ENCODE results near the gene CPNE6.

CPNE6 gene

GRCh38 chr14:24051789-24052655 lies 19.3 kb upstream of the CPNE6 start, which contains the start of gene CARMIL3:
TSS of gene CARMIL3 (plus strand) at chr14:24052009. CDS start at chr14:24052154, 145 bp downstream.
- Histone ChIP-seq H2AK5ac (ENCODE audit: low read depth, low read length) (peak within 1 kb of the TSS; percentile 81), H3K4ac (ENCODE audit: low read length) (no peak within 1 kb of the TSS), H3K4me1 (ENCODE audit: control insufficient read depth in 2 of 2, insufficient read depth in 1 of 2, low read depth in 1 of 2, low read length in 2 of 2) (peaks cover 5 to 7% of the 10 kb centered on the region in 2 donors), H3K23ac (ENCODE audit: low read depth, low read length, poor library complexity) (peak within 1 kb of the TSS; percentile 34), H4K8ac (ENCODE audit: low read depth, low read length) (peak within 1 kb of the TSS; percentile 100), H3K9ac (ENCODE audit: low read depth, low read length, poor library complexity) (peak within 1 kb of the TSS; percentile 91), H3K9me3 (replicated peaks in 1 of 2; ENCODE audit: control insufficient read depth in 2 of 2, insufficient read depth in 1 of 2, low read depth in 1 of 2, low read length in 2 of 2) (no peaks in the 10 kb centered on the region), H2BK120ac (ENCODE audit: low read depth, low read length) (no peak within 1 kb of the TSS), H3K27me3 (ENCODE audit: control insufficient read depth in 3 of 3, insufficient read depth in 3 of 3, low read depth in 1 of 3, low read length in 3 of 3) (peaks cover 0 to 32% (median 0%) of the 10 kb centered on the region in 3 experiments), H4K91ac (ENCODE audit: low read depth, low read length, poor library complexity) (no peak within 1 kb of the TSS), H3K79me1 (ENCODE audit: low read depth, low read length) (no peaks in the 10 kb centered on the region), H3K27ac (replicated peaks; ENCODE audit: low read length) (no peak within 1 kb of the TSS), H3K36me3 (replicated peaks in 1 of 2; ENCODE audit: control insufficient read depth in 2 of 2, insufficient read depth in 2 of 2, low read length in 2 of 2) (no peaks in the 10 kb centered on the region), H2BK15ac (ENCODE audit: low read length) (peak within 1 kb of the TSS; percentile 60), H3K18ac (ENCODE audit: low read length) (peak within 1 kb of the TSS; percentile 77), H3K14ac (ENCODE audit: low read length) (no peak within 1 kb of the TSS), H2BK12ac (ENCODE audit: low read length) (no peak within 1 kb of the TSS), H2AFZ (ENCODE audit: low read length) (peak within 1 kb of the TSS; percentile 99), H2BK5ac (ENCODE audit: low read length) (no peak within 1 kb of the TSS), H3K4me2 (ENCODE audit: insufficient read depth, low read length, poor library complexity, severe bottlenecking) (peak within 1 kb of the TSS; percentile 98), H3K4me3 (ENCODE audit: low read length in 2 of 2) (peak within 1 kb of the TSS; percentile 55 to 87)
- DNase-seq (ENCODE audit: low spot score), result peak; percentile 69
- WGBS, 2 donors (ENCODE audit: extremely low coverage in 2 of 2, insufficient read length in 2 of 2, insufficient replicate concordance in 1 of 2), result no CpG with 5 or more reads among the region's 92 CpGs

- Histone ChIP-seq H4K8ac (ENCODE audit: low read depth, low read length) (no peak overlapping the region), H3K4me2 (ENCODE audit: insufficient read depth, low read length, poor library complexity, severe bottlenecking) (peak overlapping the region; percentile 98), H3K9ac (ENCODE audit: low read depth, low read length, poor library complexity) (no peak overlapping the region), H3K36me3 (replicated peaks in 1 of 2; ENCODE audit: control insufficient read depth in 2 of 2, insufficient read depth in 2 of 2, low read length in 2 of 2) (no peaks in the 10 kb centered on the region), H3K9me3 (replicated peaks in 1 of 2; ENCODE audit: control insufficient read depth in 2 of 2, insufficient read depth in 1 of 2, low read depth in 1 of 2, low read length in 2 of 2) (no peaks in the 10 kb centered on the region), H2AFZ (ENCODE audit: low read length) (peak overlapping the region; percentile 99), H3K4ac (ENCODE audit: low read length) (no peak overlapping the region), H2AK5ac (ENCODE audit: low read depth, low read length) (no peak overlapping the region), H3K79me1 (ENCODE audit: low read depth, low read length) (no peaks in the 10 kb centered on the region), H4K91ac (ENCODE audit: low read depth, low read length, poor library complexity) (no peak overlapping the region), H3K23ac (ENCODE audit: low read depth, low read length, poor library complexity) (no peak overlapping the region), H3K27me3 (ENCODE audit: control insufficient read depth in 3 of 3, insufficient read depth in 3 of 3, low read depth in 1 of 3, low read length in 3 of 3) (peaks cover 0 to 27% (median 0%) of the 10 kb centered on the region in 3 experiments), H3K4me1 (ENCODE audit: control insufficient read depth in 2 of 2, insufficient read depth in 1 of 2, low read depth in 1 of 2, low read length in 2 of 2) (peaks cover 7% of the 10 kb centered on the region in 2 donors), H3K27ac (replicated peaks; ENCODE audit: low read length) (no peak overlapping the region), H3K14ac (ENCODE audit: low read length) (no peak overlapping the region), H2BK5ac (ENCODE audit: low read length) (no peak overlapping the region), H3K18ac (ENCODE audit: low read length) (no peak overlapping the region), H2BK120ac (ENCODE audit: low read depth, low read length) (no peak overlapping the region), H2BK15ac (ENCODE audit: low read length) (no peak overlapping the region), H3K4me3 (ENCODE audit: low read length in 2 of 2) (peak overlapping the region; percentile 27 to 55), H2BK12ac (ENCODE audit: low read length) (no peak overlapping the region)
- WGBS, 2 donors (ENCODE audit: extremely low coverage in 2 of 2, insufficient read length in 2 of 2, insufficient replicate concordance in 1 of 2), result no CpG with 5 or more reads among the region's 20 CpGs
- no peak for DNase-seq (ENCODE audit: low spot score)
Observed at GRCh38 chr14:24052656-24053547, 18.5 kb upstream of the CPNE6 start.

- Histone ChIP-seq H3K27me3 (ENCODE audit: control insufficient read depth in 3 of 3, insufficient read depth in 3 of 3, low read depth in 1 of 3, low read length in 3 of 3) (peaks cover 0 to 22% (median 0%) of the 10 kb centered on the region in 3 experiments), H2BK15ac (ENCODE audit: low read length) (no peak overlapping the region), H2AK5ac (ENCODE audit: low read depth, low read length) (no peak overlapping the region), H3K36me3 (replicated peaks in 1 of 2; ENCODE audit: control insufficient read depth in 2 of 2, insufficient read depth in 2 of 2, low read length in 2 of 2) (no peaks in the 10 kb centered on the region), H2BK120ac (ENCODE audit: low read depth, low read length) (no peak overlapping the region), H3K14ac (ENCODE audit: low read length) (no peak overlapping the region), H4K91ac (ENCODE audit: low read depth, low read length, poor library complexity) (no peak overlapping the region), H2BK5ac (ENCODE audit: low read length) (no peak overlapping the region), H3K4me3 (ENCODE audit: low read length in 2 of 2) (no peak overlapping the region), H3K27ac (replicated peaks; ENCODE audit: low read length) (no peak overlapping the region), H3K23ac (ENCODE audit: low read depth, low read length, poor library complexity) (no peak overlapping the region), H2BK12ac (ENCODE audit: low read length) (no peak overlapping the region), H4K8ac (ENCODE audit: low read depth, low read length) (no peak overlapping the region), H3K4me2 (ENCODE audit: insufficient read depth, low read length, poor library complexity, severe bottlenecking) (no peak overlapping the region), H3K9ac (ENCODE audit: low read depth, low read length, poor library complexity) (no peak overlapping the region), H2AFZ (ENCODE audit: low read length) (no peak overlapping the region), H3K4ac (ENCODE audit: low read length) (no peak overlapping the region), H3K79me1 (ENCODE audit: low read depth, low read length) (no peaks in the 10 kb centered on the region), H3K18ac (ENCODE audit: low read length) (no peak overlapping the region), H3K4me1 (ENCODE audit: control insufficient read depth in 2 of 2, insufficient read depth in 1 of 2, low read depth in 1 of 2, low read length in 2 of 2) (peaks cover 10 to 13% of the 10 kb centered on the region in 2 donors), H3K9me3 (replicated peaks in 1 of 2; ENCODE audit: control insufficient read depth in 2 of 2, insufficient read depth in 1 of 2, low read depth in 1 of 2, low read length in 2 of 2) (no peaks in the 10 kb centered on the region)
- no CpG with 5 or more reads among the region's 10 CpGs for WGBS, 2 donors (ENCODE audit: extremely low coverage in 2 of 2, insufficient read length in 2 of 2, insufficient replicate concordance in 1 of 2)
- DNase-seq (ENCODE audit: low spot score), result no peak
Observed at GRCh38 chr14:24053548-24054323, 17.6 kb upstream of the CPNE6 start.
